H1 (cell line): ENCODE results near the gene AMZ1. TPM values are rescaled to one million over a fixed set of nuclear protein-coding genes. Genes with fewer than 3 reads are reported as not detected.

Source experiments
- CTCF ChIA-PET: fragments of 300-600 bp; sonication (Branson Sonifier 250); formaldehyde crosslinking; loops from one replicate; lab custom pipeline; 2021; ENCODE audit not compliant: partially characterized antibody; lab: Charles Lee
- POLR2A ChIA-PET: fragments of 300-600 bp; sonication (Branson Sonifier 250); formaldehyde crosslinking; loops from one replicate; lab custom pipeline; 2021; ENCODE audit warnings: inconsistent platforms; ENCODE audit not compliant: partially characterized antibody; lab: Charles Lee
- DNase-seq, 2 experiments: peaks; one replicate each; pipeline versions ENCODE4 v3.0.0 to v3.0.0-alpha.2; 2010 to 2022; ENCODE audit warnings: low spot score in 2 of 2, low read depth in 1 of 2, mixed read lengths in 1 of 2
- FAIRE-seq: peaks from 2 replicates; lab custom pipeline; 2011; peaks lifted over from hg19 to GRCh38; lab: Jason Lieb, UNC
- H2AFZ ChIP-seq: 2 replicates; pipeline ENCODE4 v1.8.1; 2012; ENCODE audit warnings: low read length, inconsistent platforms
- H2AK5ac ChIP-seq: 2 replicates; pipeline ENCODE4 v1.6.1; 2013; ENCODE audit warnings: low read depth, low read length
- H2BK120ac ChIP-seq: replicated peaks from 2 replicates; pipeline ENCODE3; 2013; ENCODE audit warnings: low read depth, low read length, inconsistent platforms
- H2BK12ac ChIP-seq: 2 replicates; pipeline ENCODE4 v1.6.1; 2013; ENCODE audit warnings: low read depth, low read length
- H2BK15ac ChIP-seq: 2 replicates; pipeline ENCODE4 v1.6.1; 2013; ENCODE audit warnings: low read length
- H2BK20ac ChIP-seq: 2 replicates; pipeline ENCODE4 v1.6.1; 2013; ENCODE audit warnings: low read length
- H2BK5ac ChIP-seq: 2 replicates; pipeline ENCODE4 v1.6.1; 2013; ENCODE audit warnings: low read depth, low read length
- H3K14ac ChIP-seq: 2 replicates; pipeline ENCODE4 v1.6.1; 2013; ENCODE audit warnings: inconsistent platforms; ENCODE audit not compliant: insufficient read length
- H3K18ac ChIP-seq: 2 replicates; pipeline ENCODE4 v1.6.1; 2013; ENCODE audit warnings: low read length; ENCODE audit errors: extremely low read depth
- H3K23ac ChIP-seq: 2 replicates; pipeline ENCODE4 v1.6.1; 2013; ENCODE audit warnings: inconsistent platforms; ENCODE audit not compliant: insufficient read length
- H3K23me2 ChIP-seq: 2 replicates; pipeline ENCODE4 v1.6.1; 2013; ENCODE audit warnings: low read depth, low read length
- H3K27ac ChIP-seq: 2 replicates; pipeline ENCODE4 v1.6.1; 2011; ENCODE audit warnings: low read depth, low read length, inconsistent platforms
- H3K27me3 ChIP-seq, 4 experiments: replicated peaks in 1 of 4; 1 replicate in 1 of 4; 2 replicates in 3 of 4; pipeline versions ENCODE4 v1.6.1 to v1.8.1; 2011 to 2013; ENCODE audit warnings: low read length in 3 of 4, mild to moderate bottlenecking in 3 of 4, inconsistent platforms in 2 of 4, mixed read lengths in 2 of 4, moderate library complexity in 1 of 4; ENCODE audit not compliant: control insufficient read depth in 3 of 4, insufficient read depth in 3 of 4; ENCODE audit errors: extremely low read depth in 1 of 4
- H3K36me3 ChIP-seq, 4 experiments: 2 replicates each; pipeline versions ENCODE4 v1.6.1 to v1.8.1; 2011 to 2013; ENCODE audit warnings: mild to moderate bottlenecking in 4 of 4, low read length in 3 of 4, moderate library complexity in 2 of 4, control low read depth in 1 of 4, inconsistent platforms in 1 of 4; ENCODE audit not compliant: insufficient read depth in 4 of 4, control insufficient read depth in 2 of 4
- H3K4ac ChIP-seq: replicated peaks from 2 replicates; pipeline ENCODE3; 2013; ENCODE audit warnings: low read length, low read depth, mixed read lengths, inconsistent platforms; ENCODE audit not compliant: insufficient read length
- H3K4me1 ChIP-seq, 4 experiments: replicated peaks in 1 of 4; 1 replicate in 1 of 4; 2 replicates in 3 of 4; pipeline versions ENCODE4 v1.6.1 to v1.8.1; 2011 to 2013; ENCODE audit warnings: low read length in 3 of 4, inconsistent platforms in 2 of 4, mixed read lengths in 1 of 4; ENCODE audit not compliant: insufficient read depth in 4 of 4, control insufficient read depth in 3 of 4
- H3K4me2 ChIP-seq, 2 experiments: 2 replicates each; pipeline versions ENCODE4 v1.6.1 to v1.8.1; 2011 to 2013; ENCODE audit warnings: low read depth in 2 of 2, low read length in 2 of 2, control low read depth in 1 of 2, inconsistent platforms in 1 of 2, mild to moderate bottlenecking in 1 of 2; ENCODE audit not compliant: insufficient read depth in 1 of 2
- H3K4me3 ChIP-seq, 4 experiments: fragments of 200-600, 300-600 bp in 1 of 4; sonication (generic), shearing (Covaris generic), sonication (Bioruptor Twin) in 1 of 4; 2 replicates each; pipeline versions ENCODE4 v1.5.1 to v1.8.1; 2011 to 2016; ENCODE audit warnings: low read length in 4 of 4, low read depth in 3 of 4, control low read depth in 2 of 4, inconsistent platforms in 2 of 4, mild to moderate bottlenecking in 2 of 4, mixed read lengths in 1 of 4, moderate library complexity in 1 of 4; ENCODE audit not compliant: insufficient read depth in 2 of 4; ENCODE audit errors: extremely low read depth in 1 of 4
- H3K56ac ChIP-seq: replicated peaks from 2 replicates; pipeline ENCODE3; 2013; ENCODE audit warnings: low read depth, mild to moderate bottlenecking, mixed read lengths, low read length, inconsistent platforms; ENCODE audit not compliant: insufficient read length
- H3K79me1 ChIP-seq: 2 replicates; pipeline ENCODE4 v1.6.1; 2013; ENCODE audit warnings: low read depth, low read length, control low read depth
- H3K79me2 ChIP-seq, 2 experiments: 2 replicates each; pipeline versions ENCODE4 v1.6.1 to v1.8.1; 2012 to 2013; ENCODE audit warnings: low read length in 2 of 2, mild to moderate bottlenecking in 2 of 2, inconsistent platforms in 1 of 2; ENCODE audit not compliant: insufficient read depth in 2 of 2, control insufficient read depth in 1 of 2
- H3K9ac ChIP-seq, 4 experiments: replicated peaks in 1 of 4; 1 replicate in 1 of 4; 2 replicates in 3 of 4; pipeline versions ENCODE4 v1.6.1 to v1.8.1; 2011 to 2013; ENCODE audit warnings: low read depth in 3 of 4, low read length in 3 of 4, control low read depth in 2 of 4, mild to moderate bottlenecking in 2 of 4, moderate library complexity in 2 of 4, inconsistent platforms in 1 of 4; ENCODE audit errors: extremely low read depth in 1 of 4
- H3K9me3 ChIP-seq, 2 experiments: 2 replicates each; pipeline versions ENCODE4 v1.6.1 to v1.8.1; 2012 to 2013; ENCODE audit warnings: mild to moderate bottlenecking in 2 of 2, moderate library complexity in 2 of 2, control low read depth in 1 of 2, inconsistent platforms in 1 of 2, low read depth in 1 of 2, low read length in 1 of 2, mixed read lengths in 1 of 2; ENCODE audit not compliant: insufficient read depth in 2 of 2
- H4K20me1 ChIP-seq, 2 experiments: replicated peaks in 1 of 2; 2 replicates each; pipeline versions ENCODE3 to v1.8.1; 2011 to 2013; ENCODE audit warnings: inconsistent platforms in 2 of 2, low read length in 2 of 2, mild to moderate bottlenecking in 1 of 2; ENCODE audit not compliant: insufficient read depth in 2 of 2, control insufficient read depth in 1 of 2
- H4K5ac ChIP-seq: 2 replicates; pipeline ENCODE4 v1.6.1; 2013; ENCODE audit warnings: low read length, low read depth, mixed read lengths, inconsistent platforms; ENCODE audit not compliant: insufficient read length
- H4K8ac ChIP-seq: 2 replicates; pipeline ENCODE4 v1.8.0; 2013; ENCODE audit warnings: mild to moderate bottlenecking, moderate library complexity, low read length, inconsistent platforms; ENCODE audit not compliant: insufficient read depth; ENCODE audit errors: extremely low read depth
- H4K91ac ChIP-seq: replicated peaks from 2 replicates; pipeline ENCODE3; 2013; ENCODE audit warnings: low read length, mixed read lengths, inconsistent platforms; ENCODE audit not compliant: insufficient read length
- GABPA ChIP-seq: IDR thresholded peaks from 2 replicates; pipeline ENCODE4 v1.6.1; 2011; ENCODE audit warnings: mild to moderate bottlenecking, low read length, moderate library complexity, borderline replicate concordance; ENCODE audit not compliant: insufficient read depth
- POLR2A ChIP-seq, 2 experiments: IDR thresholded peaks; 1 replicate in 1 of 2; 2 replicates in 1 of 2; pipeline ENCODE4 v1.6.1; 2011; ENCODE audit warnings: low read depth in 2 of 2, low read length in 2 of 2, mild to moderate bottlenecking in 2 of 2; ENCODE audit errors: control extremely low read depth in 1 of 2
- RAD21 ChIP-seq, 2 experiments: IDR thresholded peaks in 1 of 2; conservative IDR thresholded peaks in 1 of 2; 2 replicates each; pipeline ENCODE4 v1.6.1; 2011; ENCODE audit warnings: low read depth in 2 of 2, low read length in 2 of 2, improper control_type of control experiment in 1 of 2, inconsistent platforms in 1 of 2, mild to moderate bottlenecking in 1 of 2, moderate library complexity in 1 of 2
- WGBS, 2 experiments: shearing (Covaris generic) in 1 of 2; methylation state at CpG; one replicate each; pipeline versions ENCODE4 v1.1.6 to v1.1.7; 2013 to 2015; ENCODE audit warnings: low lambda C conversion rate in 2 of 2, mixed read lengths in 2 of 2, inconsistent platforms in 1 of 2, low coverage in 1 of 2, missing lambda C conversion rate in 1 of 2; ENCODE audit not compliant: insufficient replicate concordance in 2 of 2, insufficient coverage in 1 of 2, insufficient read length in 1 of 2; ENCODE audit errors: extremely low coverage in 1 of 2, missing lambda C conversion rate in 1 of 2; 5-methylcytosine and 5-hydroxymethylcytosine counted together
- polyA plus RNA-seq, 7 experiments: library from polyadenylated mRNA; depleted of rRNA in 3 of 7; stranded (reverse) in 5 of 7; unstranded in 2 of 7; fragments of >200 nt in 5 of 7; fragments of 200-250 nt in 2 of 7; gene quantifications; 1 replicate in 5 of 7; 2 replicates in 1 of 7; 4 replicates in 1 of 7; pipeline versions ENCODE4 v1.2.1 to v1.2.3, GENCODE V29; 2011 to 2013; ENCODE audit warnings: missing spikeins in 2 of 7, mixed read lengths in 2 of 7
- total RNA-seq: library from RNA; stranded (reverse); fragmentation: NEBNext Ultra II Directional; extraction: Animal tissue kit (Norgen Biotek cat#: 25700); gene quantifications from 2 replicates; pipeline ENCODE4 v1.2.1, GENCODE V29; 2021
- TF ChIP-seq, protein P1 (sequence below), 3 experiments: IDR thresholded peaks; 1 replicate in 2 of 3; 2 replicates in 1 of 3; pipeline versions ENCODE4 v1.5.1 to v1.6.1; 2011; ENCODE audit warnings: low read length in 3 of 3, mild to moderate bottlenecking in 3 of 3, inconsistent platforms in 2 of 3, low read depth in 1 of 3, moderate library complexity in 1 of 3; ENCODE audit not compliant: insufficient read depth in 1 of 3; ENCODE audit errors: control extremely low read depth in 1 of 3

AMZ1 gene
- total and polyA plus RNA-seq, 2 of the 8 experiments (the other 6 are each of a cell fraction or from before 2014, with no cell fraction given) = 0.59 to 1.4 TPM

DNA sequence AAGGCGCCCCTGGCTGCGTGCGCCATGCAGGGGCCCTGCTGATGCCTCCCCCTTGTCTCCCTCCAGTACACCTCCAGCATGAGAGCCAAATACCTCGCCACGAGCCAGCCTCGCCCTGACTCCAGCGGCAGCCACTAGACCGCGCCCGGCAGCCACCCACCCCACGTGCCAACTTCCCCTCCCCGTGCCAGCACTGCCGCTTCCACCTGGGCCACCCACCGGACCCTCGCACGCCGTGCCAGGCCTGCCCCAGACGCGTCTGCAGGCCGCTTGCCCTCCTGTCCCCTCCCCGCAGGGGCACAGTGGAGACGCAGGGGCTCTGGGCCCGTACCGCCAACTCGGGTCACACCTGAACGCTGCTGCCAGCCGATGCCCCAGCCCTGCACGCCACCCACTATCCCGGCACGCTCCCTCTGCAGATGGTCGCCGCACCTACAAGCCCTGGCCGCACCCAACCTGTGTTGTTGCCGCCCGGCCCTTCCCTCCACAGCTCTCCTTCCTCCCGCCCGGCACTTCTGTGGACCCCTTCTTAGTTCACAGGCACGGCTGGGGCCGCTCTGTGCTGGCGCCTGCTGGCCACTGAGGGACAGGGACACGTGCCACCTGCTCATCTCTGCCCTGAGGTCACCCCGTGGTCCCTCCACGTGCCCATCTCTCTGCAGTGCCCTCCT, 26.3 kb upstream of the AMZ1 start:
- Histone ChIP-seq H3K4ac (no peak overlapping the region), H3K4me3 (no peak overlapping the region), H3K56ac (no peak overlapping the region), H3K36me3 (peaks cover under 1 to 32% (median 8%) of the 10 kb centered on the region in 4 experiments; a peak in 6 of 8 replicates), H3K23ac (no peak overlapping the region), H4K5ac (no peak overlapping the region), H3K27ac (no peak overlapping the region), H4K8ac (no peak overlapping the region), H3K27me3 (no peaks in the 10 kb centered on the region), H3K18ac (no peak overlapping the region), H2BK20ac (no peak overlapping the region), H2AK5ac (no peak overlapping the region), H3K23me2 (peaks cover 5% of the 10 kb centered on the region; the same call in 1 of the 2 replicates), H2BK120ac (no peak overlapping the region), H2BK5ac (no peak overlapping the region), H4K20me1 (peaks cover 0 to 19% of the 10 kb centered on the region in 2 experiments), H3K4me2 (no peak overlapping the region), H2BK15ac (no peak overlapping the region), H4K91ac (no peak overlapping the region), H3K9me3 (peaks cover 0 to under 1% of the 10 kb centered on the region in 2 experiments; a peak in 1 of 4 replicates), H3K14ac (no peak overlapping the region), H2BK12ac (no peak overlapping the region), H3K4me1 (peaks cover 0 to 4% (median under 1%) of the 10 kb centered on the region in 4 experiments; a peak in 2 of 7 replicates), H2AFZ (no peak overlapping the region), H3K9ac (no peak overlapping the region), H3K79me1 (peaks cover 3% of the 10 kb centered on the region; the same call in 1 of the 2 replicates), H3K79me2 (no peaks in the 10 kb centered on the region)
- ChIA-PET POLR2A (interaction anchor here (0.8 to 1.3 kb wide), 4 partner anchors 11 to 22 kb away, joined by 3 read pairs; no protein-coding TSS in a partner anchor), CTCF (interaction anchor here (0.7 to 4.0 kb wide), 13 partner anchors 9 to 210 kb away, joined by 3 to 26 read pairs (median 8); no protein-coding TSS in a partner anchor)
- FAIRE-seq (no peak), DNase-seq (no peak)
- TF ChIP-seq RAD21 (IDR thresholded peaks at IDR 0.05 in 1 of 2, conservative IDR thresholded peaks at IDR 0.05 in 1 of 2; ENCODE audit: low read depth in 2 of 2, low read length in 2 of 2) (peak; percentile 18 to 41; a peak in 3 of 4 replicates), POLR2A (IDR thresholded peaks at IDR 0.05; ENCODE audit: control extremely low read depth in 1 of 2, low read depth in 2 of 2, low read length in 2 of 2) (no peak), GABPA (no peak)
- TF ChIP-seq, protein P1, sequence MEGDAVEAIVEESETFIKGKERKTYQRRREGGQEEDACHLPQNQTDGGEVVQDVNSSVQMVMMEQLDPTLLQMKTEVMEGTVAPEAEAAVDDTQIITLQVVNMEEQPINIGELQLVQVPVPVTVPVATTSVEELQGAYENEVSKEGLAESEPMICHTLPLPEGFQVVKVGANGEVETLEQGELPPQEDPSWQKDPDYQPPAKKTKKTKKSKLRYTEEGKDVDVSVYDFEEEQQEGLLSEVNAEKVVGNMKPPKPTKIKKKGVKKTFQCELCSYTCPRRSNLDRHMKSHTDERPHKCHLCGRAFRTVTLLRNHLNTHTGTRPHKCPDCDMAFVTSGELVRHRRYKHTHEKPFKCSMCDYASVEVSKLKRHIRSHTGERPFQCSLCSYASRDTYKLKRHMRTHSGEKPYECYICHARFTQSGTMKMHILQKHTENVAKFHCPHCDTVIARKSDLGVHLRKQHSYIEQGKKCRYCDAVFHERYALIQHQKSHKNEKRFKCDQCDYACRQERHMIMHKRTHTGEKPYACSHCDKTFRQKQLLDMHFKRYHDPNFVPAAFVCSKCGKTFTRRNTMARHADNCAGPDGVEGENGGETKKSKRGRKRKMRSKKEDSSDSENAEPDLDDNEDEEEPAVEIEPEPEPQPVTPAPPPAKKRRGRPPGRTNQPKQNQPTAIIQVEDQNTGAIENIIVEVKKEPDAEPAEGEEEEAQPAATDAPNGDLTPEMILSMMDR (IDR thresholded peaks at IDR 0.05; ENCODE audit: control extremely low read depth in 1 of 3, insufficient read depth in 1 of 3, low read depth in 1 of 3, low read length in 3 of 3) = peak in 2 of 3 experiments; percentile 34 to 44; a peak in 2 of 4 replicates
- 94% methylated on average over 35 of the region's 43 CpGs; no CpG with 5 or more reads in 1 of the 2 experiments for WGBS, 2 experiments
